CD4-positive, alpha-beta T cell treated with Interleukin-6 at 100 ng/mL for 8 hours (primary cell): ENCODE data around the gene PCDHGA11.
"Not testable (repeated sequence)": the region's sequence is repeated elsewhere in the genome, so short reads cannot be mapped to it uniquely, and the experiment has no call there.

Experiments
- DNase-seq: peaks from one replicate; pipeline ENCODE4 v3.0.0-alpha.2; 2020; ENCODE audit warnings: mixed read lengths, low spot score

The PCDHGA11 gene

DNA sequence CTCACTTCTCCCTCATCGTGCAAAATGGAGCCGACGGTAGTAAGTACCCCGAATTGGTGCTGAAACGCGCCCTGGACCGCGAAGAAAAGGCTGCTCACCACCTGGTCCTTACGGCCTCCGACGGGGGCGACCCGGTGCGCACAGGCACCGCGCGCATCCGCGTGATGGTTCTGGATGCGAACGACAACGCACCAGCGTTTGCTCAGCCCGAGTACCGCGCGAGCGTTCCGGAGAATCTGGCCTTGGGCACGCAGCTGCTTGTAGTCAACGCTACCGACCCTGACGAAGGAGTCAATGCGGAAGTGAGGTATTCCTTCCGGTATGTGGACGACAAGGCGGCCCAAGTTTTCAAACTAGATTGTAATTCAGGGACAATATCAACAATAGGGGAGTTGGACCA lies 10.4 kb downstream of the PCDHGA11 start:
- DNase-seq = no peak

DNA sequence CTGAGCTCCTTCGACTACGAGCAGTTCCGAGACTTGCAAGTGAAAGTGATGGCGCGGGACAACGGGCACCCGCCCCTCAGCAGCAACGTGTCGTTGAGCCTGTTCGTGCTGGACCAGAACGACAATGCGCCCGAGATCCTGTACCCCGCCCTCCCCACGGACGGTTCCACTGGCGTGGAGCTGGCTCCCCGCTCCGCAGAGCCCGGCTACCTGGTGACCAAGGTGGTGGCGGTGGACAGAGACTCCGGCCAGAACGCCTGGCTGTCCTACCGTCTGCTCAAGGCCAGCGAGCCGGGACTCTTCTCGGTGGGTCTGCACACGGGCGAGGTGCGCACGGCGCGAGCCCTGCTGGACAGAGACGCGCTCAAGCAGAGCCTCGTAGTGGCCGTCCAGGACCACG lies 11.5 kb downstream of the PCDHGA11 start:
- DNase-seq = not testable (repeated sequence)

DNA sequence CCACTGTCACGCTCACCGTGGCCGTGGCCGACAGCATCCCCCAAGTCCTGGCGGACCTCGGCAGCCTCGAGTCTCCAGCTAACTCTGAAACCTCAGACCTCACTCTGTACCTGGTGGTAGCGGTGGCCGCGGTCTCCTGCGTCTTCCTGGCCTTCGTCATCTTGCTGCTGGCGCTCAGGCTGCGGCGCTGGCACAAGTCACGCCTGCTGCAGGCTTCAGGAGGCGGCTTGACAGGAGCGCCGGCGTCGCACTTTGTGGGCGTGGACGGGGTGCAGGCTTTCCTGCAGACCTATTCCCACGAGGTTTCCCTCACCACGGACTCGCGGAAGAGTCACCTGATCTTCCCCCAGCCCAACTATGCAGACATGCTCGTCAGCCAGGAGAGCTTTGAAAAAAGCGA lies 11.9 kb downstream of the PCDHGA11 start:
- DNase-seq = not testable (repeated sequence)

DNA sequence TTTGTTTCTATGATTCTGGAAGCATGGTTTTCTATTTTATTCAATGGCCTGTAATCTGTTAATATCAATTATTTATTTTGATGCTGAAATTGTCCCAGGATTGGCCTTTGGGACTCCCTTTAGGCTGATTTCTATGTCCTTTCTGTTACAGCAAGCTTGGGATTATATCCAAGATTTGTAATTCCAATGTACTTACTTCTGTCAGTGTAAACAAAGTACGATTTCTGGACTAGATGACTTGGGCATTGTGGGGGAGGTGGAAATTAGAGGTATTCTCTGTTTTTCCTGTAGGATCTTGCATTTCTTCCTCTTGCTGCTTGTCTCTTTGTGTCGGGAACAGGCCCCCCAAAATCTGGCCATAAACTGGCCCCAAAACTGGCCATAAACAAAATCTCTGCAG lies 13.2 kb downstream of the PCDHGA11 start:
- no peak for DNase-seq

DNA sequence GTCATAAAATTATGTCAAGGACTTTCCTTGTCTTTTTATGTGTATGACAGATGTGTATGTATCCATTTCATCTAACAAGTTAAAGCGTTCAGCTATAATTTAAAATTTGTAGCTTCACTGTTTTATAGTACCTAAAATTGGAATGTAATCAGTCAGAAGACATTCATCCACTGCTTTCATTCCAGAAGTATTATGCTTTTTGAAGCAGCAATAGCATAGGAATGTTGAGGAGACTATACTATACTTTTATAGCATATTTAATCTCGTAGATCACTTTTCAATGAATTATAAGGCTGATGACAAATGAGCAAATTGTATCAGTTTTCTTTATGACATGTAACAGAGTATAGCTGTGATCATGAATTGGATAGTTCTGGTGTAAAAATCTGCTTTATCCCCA lies 16.4 kb downstream of the PCDHGA11 start:
- DNase-seq = no peak

DNA sequence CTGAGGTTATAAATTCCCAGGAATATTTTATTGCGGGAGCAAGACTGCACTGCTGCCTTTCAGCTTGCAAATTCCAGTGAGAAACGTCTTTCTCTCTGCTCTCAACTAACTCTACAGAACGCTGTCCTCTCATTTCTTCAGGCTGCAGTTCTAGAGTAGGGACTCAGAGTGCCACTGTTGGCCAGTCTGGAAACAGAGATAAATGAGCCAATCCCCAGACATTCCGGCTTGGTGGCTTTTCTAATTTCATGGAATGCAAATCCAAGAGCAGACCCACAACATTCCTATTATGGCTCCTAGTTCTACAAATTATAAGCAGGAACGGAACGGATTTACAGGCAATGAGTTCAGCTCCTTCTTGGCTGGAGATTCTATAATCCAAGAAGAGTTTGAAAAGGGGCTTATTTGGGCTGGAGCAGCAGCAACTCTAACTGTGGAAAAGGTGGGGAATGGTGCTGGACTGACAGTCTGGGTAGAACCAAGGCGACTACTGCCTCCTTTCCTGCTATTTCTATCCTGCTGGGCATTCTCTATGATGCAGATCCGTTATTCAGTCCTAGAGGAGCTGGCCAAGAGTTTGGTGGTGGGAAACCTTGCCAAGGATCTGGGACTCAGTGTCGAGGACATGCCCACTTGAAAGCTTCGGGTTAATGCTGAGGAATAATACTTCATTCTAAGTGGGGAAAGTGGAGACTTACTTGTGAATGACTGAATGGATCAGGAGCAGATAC lies 18.7 kb downstream of the PCDHGA11 start:
- DNase-seq = no peak

DNA sequence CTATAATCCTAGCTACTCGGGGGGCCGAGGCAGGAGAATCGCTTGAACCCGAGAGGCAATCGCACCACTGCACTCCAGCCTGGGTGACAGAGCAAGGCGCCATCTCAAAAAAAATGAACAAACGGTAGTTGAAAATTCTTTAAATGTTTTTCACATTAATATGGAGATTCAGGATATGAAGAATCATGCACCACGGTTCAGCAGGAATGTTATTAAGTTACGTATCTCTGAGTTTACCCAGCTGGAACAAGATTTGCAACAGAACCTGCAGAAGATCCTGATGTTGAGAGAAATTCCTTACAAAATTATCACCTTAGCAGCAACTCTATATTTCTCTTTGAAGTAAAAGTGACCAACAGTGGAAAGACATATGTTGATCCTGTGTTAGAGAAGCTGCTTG lies 19.5 kb downstream of the PCDHGA11 start:
- DNase-seq = no peak

DNA sequence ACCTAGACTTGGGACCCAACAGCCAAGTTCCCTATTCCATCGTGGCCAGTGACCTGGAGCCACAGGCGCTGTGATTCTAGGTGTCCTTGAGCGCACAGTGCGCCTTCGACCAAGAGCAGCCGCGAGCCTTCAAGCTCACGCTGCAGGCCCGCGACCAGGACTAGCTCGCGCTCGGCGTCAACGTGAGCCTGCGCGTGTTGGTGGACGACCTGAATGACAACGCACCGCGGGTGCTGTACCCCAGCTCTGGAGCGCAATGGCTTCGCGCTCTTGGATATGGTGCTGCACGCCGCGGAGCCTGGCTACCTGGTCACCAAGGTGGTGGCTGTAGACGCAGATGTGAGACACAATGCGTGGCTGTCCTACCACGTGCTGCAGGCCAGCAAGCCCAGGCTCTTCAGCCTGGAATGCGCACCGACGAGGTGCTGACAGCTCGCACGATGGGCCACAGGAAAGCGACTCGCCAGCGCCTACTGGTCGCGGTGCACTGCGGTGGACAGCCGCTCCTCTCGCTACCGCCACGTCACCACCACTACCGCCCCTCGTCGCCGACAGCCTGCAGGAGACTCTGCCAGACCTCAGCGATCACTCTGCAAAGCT lies 20.8 kb downstream of the PCDHGA11 start:
- DNase-seq = no peak

DNA sequence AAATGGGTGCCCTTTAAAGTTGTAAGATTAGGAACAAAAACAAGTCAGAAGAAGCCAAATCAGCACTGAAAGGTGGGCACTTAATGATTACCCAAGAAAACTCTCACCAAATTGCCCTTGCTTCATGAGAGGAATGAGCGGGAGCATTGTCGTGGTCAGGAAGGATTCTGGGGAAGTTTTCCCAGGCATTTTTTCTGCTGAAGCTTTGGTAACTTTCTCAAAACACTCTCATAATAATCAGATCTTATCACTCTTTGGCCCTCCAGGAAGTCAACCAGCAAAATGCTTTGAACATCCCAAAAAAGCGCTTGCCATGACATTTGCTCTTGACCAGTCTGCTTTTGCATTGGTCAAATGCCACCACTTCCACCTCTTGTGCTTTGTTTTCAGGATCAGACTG lies 44.5 kb downstream of the PCDHGA11 start:
- no peak for DNase-seq
